Body of pancreas (tissue), 4 donors: ENCODE data around the gene ASXL1. TPM values are rescaled to one million over a fixed set of nuclear protein-coding genes. Genes with fewer than 3 reads are reported as not detected.

Experiments
- ATAC-seq: fragments of 150-250 bp; one replicate; pipeline ENCODE4 v1.9.1; 2016
- DNase-seq, 4 donors: peaks; one replicate each; pipeline ENCODE4 v3.0.0-alpha.2; 2019
- H3K27ac ChIP-seq, 4 donors: fragments of 200-600 bp; sonication (generic); 1 replicate in 3 of 4; 2 replicates in 1 of 4; pipeline versions ENCODE4 v1.5.1 to v1.6.1; 2016 to 2019; ENCODE audit warnings: mild to moderate bottlenecking in 1 of 4, mixed read lengths in 1 of 4, moderate library complexity in 1 of 4
- H3K27me3 ChIP-seq, 2 donors: fragments of 200-600 bp; sonication (generic); one replicate each; pipeline ENCODE4 v1.6.0; 2016; ENCODE audit warnings: mild to moderate bottlenecking in 1 of 2
- H3K36me3 ChIP-seq, 2 donors: fragments of 200-600 bp; sonication (generic); replicated peaks in 1 of 2; 2 replicates each; pipeline ENCODE4 v1.5.1; 2016; ENCODE audit warnings: low read depth in 2 of 2; ENCODE audit not compliant: insufficient read depth in 1 of 2
- H3K4me1 ChIP-seq: fragments of 200-600 bp; sonication (generic); one replicate; pipeline ENCODE4 v1.6.0; 2016
- H3K4me3 ChIP-seq, 2 donors: fragments of 200-600 bp; sonication (generic); 1 replicate in 1 of 2; 2 replicates in 1 of 2; pipeline ENCODE4 v1.5.1; 2016 to 2019
- H3K9me3 ChIP-seq, 3 donors: fragments of 200-600 bp; sonication (generic); 1 replicate in 2 of 3; 2 replicates in 1 of 3; pipeline ENCODE4 v1.5.1; 2016
- POLR2A ChIP-seq, 3 donors: fragments of 450-650 bp; IDR thresholded peaks; one replicate each; pipeline ENCODE4 v1.6.1; 2016; ENCODE audit warnings: antibody characterized with exemption in 3 of 3, mild to moderate bottlenecking in 2 of 3
- WGBS, 2 donors: methylation state at CpG; one replicate each; pipeline ENCODE4 v1.1.5; 2017; 5-methylcytosine and 5-hydroxymethylcytosine counted together
- intact Hi-C: fragments of 100-400 bp; cut with DNase I; formaldehyde crosslinking; loops from one replicate; pipeline ENCODE4 v1.15.1; 2023
- total RNA-seq, 2 donors: library from RNA; depleted of rRNA; stranded (reverse); fragments of >200 nt; gene quantifications; one replicate each; pipeline ENCODE4 v1.1.0, GENCODE V29; 2016
- TF ChIP-seq, protein P1 (sequence below), 7 experiments: fragments of 450-650 bp in 4 of 7; fragments of 200-600 bp in 3 of 7; sonication (generic) in 3 of 7; IDR thresholded peaks; one replicate each; pipeline ENCODE4 v1.5.1; 2016 to 2019; ENCODE audit warnings: antibody characterized with exemption in 7 of 7

The ASXL1 gene
- total RNA-seq, 2 donors from 2014 or later: 57.9 to 102 TPM

DNA sequence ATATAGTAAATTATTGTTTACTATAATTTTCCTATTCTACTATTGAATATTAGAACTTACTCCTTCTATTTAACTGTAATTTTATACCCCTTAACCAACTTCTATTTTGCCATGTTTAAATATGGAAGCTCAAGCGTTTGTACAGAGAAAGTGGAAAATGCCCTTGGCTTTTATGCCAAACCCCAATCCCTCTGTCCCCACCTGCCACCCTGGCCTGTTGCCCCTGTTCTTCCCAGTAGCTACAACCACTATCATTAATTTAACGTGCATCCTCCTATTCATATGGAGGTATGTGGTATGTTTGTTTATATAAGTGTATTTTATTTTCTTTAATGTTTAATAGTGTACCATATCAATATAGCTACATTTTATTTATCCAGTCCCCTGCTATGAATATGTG lies 58.1 kb downstream of the ASXL1 start:
- WGBS, 2 donors: 64 to 68% methylated on average over 2 of the region's 2 CpGs
- H3K27me3 ChIP-seq: no peaks in the 10 kb centered on the region
- H3K9me3 ChIP-seq: no peaks in the 10 kb centered on the region
- ATAC-seq: no peak
- DNase-seq: no peak
- H3K36me3 ChIP-seq: no peaks in the 10 kb centered on the region
- TF ChIP-seq, protein P1, sequence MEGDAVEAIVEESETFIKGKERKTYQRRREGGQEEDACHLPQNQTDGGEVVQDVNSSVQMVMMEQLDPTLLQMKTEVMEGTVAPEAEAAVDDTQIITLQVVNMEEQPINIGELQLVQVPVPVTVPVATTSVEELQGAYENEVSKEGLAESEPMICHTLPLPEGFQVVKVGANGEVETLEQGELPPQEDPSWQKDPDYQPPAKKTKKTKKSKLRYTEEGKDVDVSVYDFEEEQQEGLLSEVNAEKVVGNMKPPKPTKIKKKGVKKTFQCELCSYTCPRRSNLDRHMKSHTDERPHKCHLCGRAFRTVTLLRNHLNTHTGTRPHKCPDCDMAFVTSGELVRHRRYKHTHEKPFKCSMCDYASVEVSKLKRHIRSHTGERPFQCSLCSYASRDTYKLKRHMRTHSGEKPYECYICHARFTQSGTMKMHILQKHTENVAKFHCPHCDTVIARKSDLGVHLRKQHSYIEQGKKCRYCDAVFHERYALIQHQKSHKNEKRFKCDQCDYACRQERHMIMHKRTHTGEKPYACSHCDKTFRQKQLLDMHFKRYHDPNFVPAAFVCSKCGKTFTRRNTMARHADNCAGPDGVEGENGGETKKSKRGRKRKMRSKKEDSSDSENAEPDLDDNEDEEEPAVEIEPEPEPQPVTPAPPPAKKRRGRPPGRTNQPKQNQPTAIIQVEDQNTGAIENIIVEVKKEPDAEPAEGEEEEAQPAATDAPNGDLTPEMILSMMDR (IDR thresholded peaks at IDR 0.05): no peak
- TF ChIP-seq POLR2A (IDR thresholded peaks at IDR 0.05): no peak
- intact Hi-C loops: no loop called here
- H3K4me3 ChIP-seq: no peak overlapping the region
- H3K4me1 ChIP-seq: peaks cover 14% of the 10 kb centered on the region
- H3K27ac ChIP-seq: no peak overlapping the region

DNA sequence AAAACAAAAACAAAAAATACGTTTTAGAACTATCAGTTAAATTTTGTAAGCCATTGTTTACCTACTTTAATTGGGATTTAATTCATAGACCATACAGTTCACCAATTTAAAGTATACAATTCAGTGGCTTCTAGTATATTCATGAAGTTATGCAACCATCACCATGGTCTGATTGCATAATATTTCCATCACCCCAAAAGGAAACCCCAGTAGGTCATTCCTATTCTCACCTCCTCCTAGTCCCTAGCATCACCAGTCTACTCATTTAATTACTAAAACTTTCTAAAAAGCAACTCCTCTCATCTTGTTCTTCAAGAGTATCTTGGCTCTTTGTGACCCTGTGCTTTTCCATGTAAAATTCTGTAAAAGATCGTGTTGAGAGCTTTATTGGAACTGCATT lies 60.2 kb downstream of the ASXL1 start:
- Histone ChIP-seq H3K27me3 (no peaks in the 10 kb centered on the region), H3K36me3 (no peaks in the 10 kb centered on the region), H3K4me3 (no peak overlapping the region), H3K9me3 (no peaks in the 10 kb centered on the region), H3K4me1 (peaks cover 14% of the 10 kb centered on the region), H3K27ac (no peak overlapping the region)
- TF ChIP-seq, protein P1 (IDR thresholded peaks at IDR 0.05): no peak
- no peak for TF ChIP-seq POLR2A (IDR thresholded peaks at IDR 0.05)
- 81 to 91% methylated on average over 2 of the region's 2 CpGs for WGBS, 2 donors
- ATAC-seq (no peak), DNase-seq (no peak)
- intact Hi-C loops: no loop called here

DNA sequence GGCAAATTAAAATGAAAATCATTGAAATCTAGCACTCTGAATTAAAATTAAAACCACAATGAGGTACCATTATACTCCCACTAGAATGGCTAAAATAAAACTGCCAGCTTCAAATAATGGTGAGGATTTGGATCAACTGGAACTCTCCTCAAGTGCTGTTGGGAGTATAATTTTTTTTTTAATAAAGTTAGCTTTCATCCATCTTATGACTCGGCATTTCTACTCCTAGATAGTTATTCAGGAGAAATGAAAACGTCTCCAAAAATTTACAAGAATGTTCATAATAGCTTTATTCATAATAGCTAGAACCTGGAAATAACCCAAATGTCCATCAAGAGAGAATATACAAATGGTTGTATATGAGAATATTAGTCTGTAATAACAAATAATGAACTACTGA lies 63.2 kb downstream of the ASXL1 start:
- Histone ChIP-seq H3K4me1 (no peaks in the 10 kb centered on the region), H3K4me3 (no peak overlapping the region), H3K27me3 (no peaks in the 10 kb centered on the region), H3K9me3 (no peaks in the 10 kb centered on the region), H3K36me3 (no peaks in the 10 kb centered on the region), H3K27ac (no peak overlapping the region)
- no peak for ATAC-seq
- no peak for DNase-seq
- TF ChIP-seq, protein P1 (IDR thresholded peaks at IDR 0.05): no peak
- TF ChIP-seq POLR2A (IDR thresholded peaks at IDR 0.05): no peak
- intact Hi-C loops: no loop called here
- 40 to 48% methylated on average over 2 of the region's 2 CpGs for WGBS, 2 donors

DNA sequence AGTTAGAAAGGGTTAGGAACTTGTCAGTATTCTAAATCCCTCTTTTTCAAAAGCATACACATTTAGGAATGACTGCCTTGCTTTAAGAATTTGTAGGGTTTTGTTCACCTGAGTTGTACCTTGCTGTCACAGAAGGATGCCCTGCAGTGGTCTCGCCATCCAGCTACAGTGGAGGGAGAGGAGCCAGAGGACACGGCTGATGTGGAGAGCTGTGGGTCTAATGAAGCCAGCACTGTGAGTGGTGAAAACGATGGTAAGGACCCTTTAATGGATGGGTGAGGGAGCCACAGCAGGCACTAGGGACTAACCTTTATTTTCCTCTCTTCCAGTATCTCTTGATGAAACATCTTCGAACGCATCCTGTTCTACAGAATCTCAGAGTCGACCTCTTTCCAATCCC lies 69.9 kb downstream of the ASXL1 start:
- DNase-seq (no peak), ATAC-seq (no peak)
- H3K27ac ChIP-seq: no peak overlapping the region
- H3K9me3 ChIP-seq: no peaks in the 10 kb centered on the region
- H3K4me1 ChIP-seq: peaks cover 7% of the 10 kb centered on the region
- no peak for TF ChIP-seq POLR2A (IDR thresholded peaks at IDR 0.05)
- TF ChIP-seq, protein P1 (IDR thresholded peaks at IDR 0.05): no peak
- WGBS, 2 donors: 90% methylated on average over 6 of the region's 6 CpGs
- H3K36me3 ChIP-seq: peaks cover 3 to 28% of the 10 kb centered on the region in 2 donors
- no peak overlapping the region for H3K4me3 ChIP-seq
- H3K27me3 ChIP-seq: no peaks in the 10 kb centered on the region
- intact Hi-C loops: no loop called here

DNA sequence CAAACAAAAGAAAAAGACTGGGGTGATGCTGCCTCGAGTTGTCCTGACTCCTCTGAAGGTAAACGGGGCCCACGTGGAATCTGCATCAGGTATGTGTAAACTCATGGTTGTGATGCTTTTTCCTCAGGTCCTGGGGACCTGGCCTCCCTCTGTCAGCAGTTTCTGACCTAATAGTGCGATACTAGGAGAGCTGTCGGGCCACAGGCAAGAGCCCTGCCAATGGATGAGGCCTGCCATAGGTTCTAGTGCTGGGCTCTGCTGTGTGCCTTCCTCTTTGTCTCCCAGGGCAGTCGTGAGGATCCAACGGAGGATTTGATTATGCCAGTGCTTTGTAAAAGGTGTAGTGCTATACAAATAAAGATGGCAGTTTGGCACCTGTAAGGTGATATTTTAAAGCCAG lies 71.2 kb downstream of the ASXL1 start:
- Histone ChIP-seq H3K9me3 (no peaks in the 10 kb centered on the region), H3K27me3 (no peaks in the 10 kb centered on the region), H3K27ac (no peak overlapping the region), H3K36me3 (peaks cover 6 to 37% of the 10 kb centered on the region in 2 donors), H3K4me1 (peaks cover 7% of the 10 kb centered on the region), H3K4me3 (no peak overlapping the region)
- WGBS, 2 donors: 84% methylated on average over 7 of the region's 7 CpGs
- no peak for ATAC-seq
- no peak for DNase-seq
- TF ChIP-seq, protein P1 (IDR thresholded peaks at IDR 0.05): no peak
- no peak for TF ChIP-seq POLR2A (IDR thresholded peaks at IDR 0.05)
- intact Hi-C loops: no loop called here
